GM10266 (cell line): Measurements from ENCODE around the gene FMO1.

Experiments
- DNase-seq: peaks from one replicate; pipeline ENCODE4 v3.0.0; 2012; ENCODE audit errors: extremely low spot score
- CTCF ChIP-seq: IDR thresholded peaks from 2 replicates; pipeline ENCODE4 v1.5.1; 2012; ENCODE audit warnings: mild to moderate bottlenecking, low read depth; ENCODE audit not compliant: control insufficient read depth, insufficient read depth; ENCODE audit errors: missing control alignments

The FMO1 gene

GRCh38 chr1:171248302-171248701 is at the start of gene FMO1:
TSS of gene FMO1 (plus strand) at chr1:171248494. CDS start at chr1:171258088, 9,594 bp downstream.
- DNase-seq, result no peak
- no peak for TF ChIP-seq CTCF

- DNase-seq, result no peak
- no peak for TF ChIP-seq CTCF
Observed at GRCh38 chr1:171204296-171204695, 44.0 kb upstream of the FMO1 start.

GRCh38 chr1:171206204-171206977 is 41.9 kb upstream of the FMO1 start:
- no peak for TF ChIP-seq CTCF
- no peak for DNase-seq

- no peak for DNase-seq
- TF ChIP-seq CTCF, result no peak
Observed at GRCh38 chr1:171206978-171207355, 41.3 kb upstream of the FMO1 start.

- DNase-seq, result no peak
- TF ChIP-seq CTCF, result no peak
Observed at GRCh38 chr1:171207377-171207776, 40.9 kb upstream of the FMO1 start.

GRCh38 chr1:171210355-171210754 is 37.9 kb upstream of the FMO1 start:
- DNase-seq, result no peak
- no peak for TF ChIP-seq CTCF

GRCh38 chr1:171212607-171213351 is 35.5 kb upstream of the FMO1 start:
- no peak for TF ChIP-seq CTCF
- DNase-seq, result no peak
